Panc1 (cell line): ENCODE measurements around the gene UAP1L1. TPM values are rescaled to one million over a fixed set of nuclear protein-coding genes. Genes with fewer than 3 reads are reported as not detected.

Source experiments
- ATAC-seq: fragments of 200-7000 bp; cut with Tn5 transposase; 2 replicates; pipeline ENCODE4 v1.9.1; 2020; ENCODE audit warnings: mild to moderate bottlenecking, moderate library complexity
- BruUV-seq: library from RNA; stranded (reverse); fragments of 400-500 nt; replicated peaks from 2 replicates; lab custom pipeline; 2021; lab: Mats Ljungman, UMichigan
- CTCF ChIA-PET: fragments of 300-600 bp; sonication (Branson Sonifier 250); formaldehyde crosslinking; loops from one replicate; lab custom pipeline; 2022; ENCODE audit warnings: antibody characterized with exemption; lab: Charles Lee
- POLR2A ChIA-PET: fragments of 300-600 bp; sonication (Branson Sonifier 250); formaldehyde crosslinking; loops from one replicate; lab custom pipeline; 2022; ENCODE audit warnings: antibody characterized with exemption; lab: Charles Lee
- DNase-seq: peaks from one replicate; pipeline ENCODE4 v3.0.0-alpha.2; 2010; ENCODE audit warnings: low read depth, low spot score
- H3K27ac ChIP-seq: 2 replicates; pipeline ENCODE4 v1.5.1; 2011; ENCODE audit warnings: mild to moderate bottlenecking, low read length, inconsistent platforms
- H3K27me3 ChIP-seq: fragments of 200-500 bp; sonication (Bioruptor generic); 2 replicates; pipeline ENCODE4 v1.6.0; 2014; ENCODE audit warnings: low read length, inconsistent platforms; ENCODE audit not compliant: control insufficient read depth, insufficient read depth
- H3K36me3 ChIP-seq: fragments of 200-500 bp; sonication (Bioruptor generic); 2 replicates; pipeline ENCODE4 v1.5.1; 2014; ENCODE audit warnings: inconsistent platforms, mild to moderate bottlenecking, low read length, moderate library complexity; ENCODE audit not compliant: control insufficient read depth, insufficient read depth
- H3K4me1 ChIP-seq: 2 replicates; pipeline ENCODE4 v1.5.1; 2011; ENCODE audit warnings: inconsistent platforms, mild to moderate bottlenecking, low read length, moderate library complexity; ENCODE audit not compliant: control insufficient read depth, insufficient read depth
- H3K4me3 ChIP-seq, 2 experiments: 2 replicates each; pipeline ENCODE4 v1.5.1; 2011 to 2012; ENCODE audit warnings: low read depth in 2 of 2, low read length in 2 of 2, mild to moderate bottlenecking in 2 of 2, inconsistent platforms in 1 of 2, moderate library complexity in 1 of 2
- H3K9me3 ChIP-seq: fragments of 200-500 bp; sonication (Bioruptor generic); 2 replicates; pipeline ENCODE4 v1.5.1; 2014; ENCODE audit warnings: low read depth, mild to moderate bottlenecking, inconsistent platforms, low read length, moderate library complexity; ENCODE audit not compliant: control insufficient read depth, insufficient read depth
- POLR2AphosphoS5 ChIP-seq: IDR thresholded peaks from 2 replicates; pipeline ENCODE4 v1.6.1; 2012; ENCODE audit warnings: mild to moderate bottlenecking, low read depth, low read length, moderate library complexity
- SIN3A ChIP-seq: IDR thresholded peaks from 2 replicates; pipeline ENCODE4 v1.6.1; 2012; ENCODE audit warnings: low read depth, mild to moderate bottlenecking, low read length, moderate library complexity, borderline replicate concordance; ENCODE audit not compliant: insufficient read depth
- TCF7L2 ChIP-seq: IDR thresholded peaks from 2 replicates; pipeline ENCODE4 v1.6.1; 2011; ENCODE audit warnings: mild to moderate bottlenecking, low read depth, low read length, inconsistent platforms
- in situ Hi-C: cut with HindIII; loops from 2 replicates; pipeline ENCODE4 v1.10.0; 2016; ENCODE audit warnings: low sequenced_read_pairs, low pct_unique_long_range_greater_than_20kb
- intact Hi-C: fragments of 100-400 bp; cut with micrococcal nuclease; formaldehyde crosslinking; loops from one replicate; pipeline ENCODE4 v1.10.0; 2022; ENCODE audit not compliant: unreplicated experiment
- total RNA-seq: library from RNA; stranded (reverse); gene quantifications from one replicate; pipeline ENCODE4 v1.2.1, GENCODE V29; 2021; ENCODE audit not compliant: unreplicated experiment
- TF ChIP-seq, protein P1 (sequence below), 2 experiments: IDR thresholded peaks; 2 replicates each; pipeline ENCODE4 v1.6.1; 2011 to 2012; ENCODE audit warnings: low read depth in 2 of 2, control low read depth in 1 of 2, low read length in 1 of 2, mild to moderate bottlenecking in 1 of 2, moderate library complexity in 1 of 2; ENCODE audit not compliant: insufficient read depth in 1 of 2
- TF ChIP-seq, protein P2 (sequence below): fragments of 450-650 bp; IDR thresholded peaks from 2 replicates; pipeline ENCODE4 v1.5.1; 2017; ENCODE audit warnings: mild to moderate bottlenecking

UAP1L1 gene
- total RNA-seq, 1 experiment from 2014 or later = 23.1 TPM

DNA sequence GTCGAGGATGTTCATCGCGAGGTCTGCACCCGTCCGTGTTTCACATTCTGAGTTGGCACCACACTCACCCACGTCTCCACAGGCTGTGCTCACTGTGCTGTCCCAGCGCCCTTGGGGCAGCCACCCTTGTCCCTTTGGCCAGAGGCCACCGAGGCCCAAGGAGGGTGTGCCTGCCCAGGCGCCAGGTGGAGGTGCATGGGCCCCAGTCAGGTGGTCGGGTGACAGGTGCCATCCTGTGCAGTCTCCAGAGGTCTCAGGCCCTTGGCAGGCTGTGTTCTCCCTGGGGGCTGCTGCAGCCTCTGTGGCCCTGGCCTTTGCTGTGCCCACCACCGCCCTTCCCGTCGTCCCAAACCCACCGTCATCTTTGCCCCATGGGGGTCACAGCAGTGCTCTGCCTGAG lies 21.9 kb downstream of the UAP1L1 start:
- Histone ChIP-seq H3K4me3 (no peak overlapping the region), H3K4me1 (no peaks in the 10 kb centered on the region), H3K27me3 (no peaks in the 10 kb centered on the region), H3K36me3 (no peaks in the 10 kb centered on the region; the same call in none of the 2 replicates), H3K27ac (no peak overlapping the region), H3K9me3 (no peaks in the 10 kb centered on the region)
- TF ChIP-seq, protein P1, sequence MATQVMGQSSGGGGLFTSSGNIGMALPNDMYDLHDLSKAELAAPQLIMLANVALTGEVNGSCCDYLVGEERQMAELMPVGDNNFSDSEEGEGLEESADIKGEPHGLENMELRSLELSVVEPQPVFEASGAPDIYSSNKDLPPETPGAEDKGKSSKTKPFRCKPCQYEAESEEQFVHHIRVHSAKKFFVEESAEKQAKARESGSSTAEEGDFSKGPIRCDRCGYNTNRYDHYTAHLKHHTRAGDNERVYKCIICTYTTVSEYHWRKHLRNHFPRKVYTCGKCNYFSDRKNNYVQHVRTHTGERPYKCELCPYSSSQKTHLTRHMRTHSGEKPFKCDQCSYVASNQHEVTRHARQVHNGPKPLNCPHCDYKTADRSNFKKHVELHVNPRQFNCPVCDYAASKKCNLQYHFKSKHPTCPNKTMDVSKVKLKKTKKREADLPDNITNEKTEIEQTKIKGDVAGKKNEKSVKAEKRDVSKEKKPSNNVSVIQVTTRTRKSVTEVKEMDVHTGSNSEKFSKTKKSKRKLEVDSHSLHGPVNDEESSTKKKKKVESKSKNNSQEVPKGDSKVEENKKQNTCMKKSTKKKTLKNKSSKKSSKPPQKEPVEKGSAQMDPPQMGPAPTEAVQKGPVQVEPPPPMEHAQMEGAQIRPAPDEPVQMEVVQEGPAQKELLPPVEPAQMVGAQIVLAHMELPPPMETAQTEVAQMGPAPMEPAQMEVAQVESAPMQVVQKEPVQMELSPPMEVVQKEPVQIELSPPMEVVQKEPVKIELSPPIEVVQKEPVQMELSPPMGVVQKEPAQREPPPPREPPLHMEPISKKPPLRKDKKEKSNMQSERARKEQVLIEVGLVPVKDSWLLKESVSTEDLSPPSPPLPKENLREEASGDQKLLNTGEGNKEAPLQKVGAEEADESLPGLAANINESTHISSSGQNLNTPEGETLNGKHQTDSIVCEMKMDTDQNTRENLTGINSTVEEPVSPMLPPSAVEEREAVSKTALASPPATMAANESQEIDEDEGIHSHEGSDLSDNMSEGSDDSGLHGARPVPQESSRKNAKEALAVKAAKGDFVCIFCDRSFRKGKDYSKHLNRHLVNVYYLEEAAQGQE (IDR thresholded peaks at IDR 0.05; ENCODE audit: insufficient read depth in 1 of 2, low read depth in 2 of 2, low read length in 1 of 2) = no peak
- no peak for TF ChIP-seq POLR2AphosphoS5
- TF ChIP-seq SIN3A = no peak
- no peak for TF ChIP-seq TCF7L2
- TF ChIP-seq, protein P2, sequence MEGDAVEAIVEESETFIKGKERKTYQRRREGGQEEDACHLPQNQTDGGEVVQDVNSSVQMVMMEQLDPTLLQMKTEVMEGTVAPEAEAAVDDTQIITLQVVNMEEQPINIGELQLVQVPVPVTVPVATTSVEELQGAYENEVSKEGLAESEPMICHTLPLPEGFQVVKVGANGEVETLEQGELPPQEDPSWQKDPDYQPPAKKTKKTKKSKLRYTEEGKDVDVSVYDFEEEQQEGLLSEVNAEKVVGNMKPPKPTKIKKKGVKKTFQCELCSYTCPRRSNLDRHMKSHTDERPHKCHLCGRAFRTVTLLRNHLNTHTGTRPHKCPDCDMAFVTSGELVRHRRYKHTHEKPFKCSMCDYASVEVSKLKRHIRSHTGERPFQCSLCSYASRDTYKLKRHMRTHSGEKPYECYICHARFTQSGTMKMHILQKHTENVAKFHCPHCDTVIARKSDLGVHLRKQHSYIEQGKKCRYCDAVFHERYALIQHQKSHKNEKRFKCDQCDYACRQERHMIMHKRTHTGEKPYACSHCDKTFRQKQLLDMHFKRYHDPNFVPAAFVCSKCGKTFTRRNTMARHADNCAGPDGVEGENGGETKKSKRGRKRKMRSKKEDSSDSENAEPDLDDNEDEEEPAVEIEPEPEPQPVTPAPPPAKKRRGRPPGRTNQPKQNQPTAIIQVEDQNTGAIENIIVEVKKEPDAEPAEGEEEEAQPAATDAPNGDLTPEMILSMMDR = no peak
- CTCF ChIA-PET = no interaction called here
- no TSS peak for BruUV-seq
- POLR2A ChIA-PET = no interaction called here
- intact Hi-C loops (no loop called here), in situ Hi-C loops (no loop called here)
- DNase-seq = no peak
- ATAC-seq = no peak

DNA sequence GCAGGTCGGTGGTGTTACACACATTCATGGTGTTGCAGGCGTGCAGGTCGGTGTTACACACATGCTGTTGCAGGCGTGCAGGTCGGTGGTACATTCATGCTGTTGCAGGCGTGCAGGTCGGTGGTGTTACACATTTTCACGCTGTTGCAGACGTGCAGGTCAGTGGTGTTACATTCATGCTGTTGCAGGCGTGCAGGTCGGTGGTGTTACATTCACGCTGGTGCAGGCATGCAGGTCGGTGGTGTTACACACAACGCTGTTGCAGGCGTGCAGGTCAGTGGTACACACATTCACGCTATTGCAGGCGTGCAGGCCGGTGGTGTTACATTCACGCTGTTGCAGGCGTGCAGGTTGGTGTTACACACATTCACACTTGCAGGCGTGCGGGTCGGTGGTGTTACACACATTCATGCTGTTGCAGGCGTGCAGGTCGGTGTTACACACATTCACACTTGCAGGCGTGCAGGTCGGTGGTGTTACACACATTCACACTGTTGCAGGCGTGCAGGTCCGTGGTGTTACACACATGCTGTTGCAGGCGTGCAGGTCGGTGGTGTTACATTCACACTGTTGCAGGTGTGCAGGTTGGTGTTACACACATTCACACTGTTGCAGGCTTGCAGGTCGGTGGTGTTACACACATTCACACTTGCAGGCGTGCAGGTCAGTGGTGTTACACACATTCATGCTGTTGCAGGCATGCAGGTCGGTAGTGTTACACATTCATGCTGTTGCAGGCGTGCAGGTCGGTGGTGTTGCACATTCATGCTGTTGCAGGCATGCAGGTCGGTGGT lies 26.1 kb downstream of the UAP1L1 start:
- H3K4me3 ChIP-seq = no peak overlapping the region
- in situ Hi-C loops = no loop called here

More for the DNA sequence above, 26.1 kb downstream of the UAP1L1 start:
- CTCF ChIA-PET = no interaction called here
- Histone ChIP-seq H3K27ac (no peak overlapping the region), H3K9me3 (no peaks in the 10 kb centered on the region), H3K4me1 (no peaks in the 10 kb centered on the region), H3K27me3 (no peaks in the 10 kb centered on the region), H3K36me3 (no peaks in the 10 kb centered on the region; the same call in 1 of the 2 replicates)
- intact Hi-C loops = no loop called here
- POLR2A ChIA-PET = no interaction called here
- no peak for ATAC-seq
- TF ChIP-seq, protein P2 = no peak
- no peak for TF ChIP-seq TCF7L2
- TF ChIP-seq, protein P1 (IDR thresholded peaks at IDR 0.05; ENCODE audit: insufficient read depth in 1 of 2, low read depth in 2 of 2, low read length in 1 of 2) = no peak
- TF ChIP-seq POLR2AphosphoS5 = no peak
- TF ChIP-seq SIN3A = no peak
- DNase-seq = no peak
- no TSS peak for BruUV-seq
